Stimulated activated naive CD8-positive, alpha-beta T cell treated with anti-CD3 and anti-CD28 coated beads, Interleukin-15, Interleukin-2, amounts not matched to agents 100 ng/mL and 50 ng/mL, for 24 hours (primary cell): ENCODE results near the gene SLC30A5.
"Not testable (repeated sequence)": the region's sequence is repeated elsewhere in the genome, so short reads cannot be mapped to it uniquely, and the experiment has no call there.

ENCODE experiments used
- H3K27ac Mint-ChIP-seq: one replicate; pipeline ENCODE4 v1.8.0; 2021; ENCODE audit warnings: mild to moderate bottlenecking, mixed read lengths
- H3K27me3 Mint-ChIP-seq: one replicate; pipeline ENCODE4 v1.8.0; 2021; ENCODE audit warnings: mixed read lengths
- H3K36me3 Mint-ChIP-seq: one replicate; pipeline ENCODE4 v1.8.0; 2021; ENCODE audit warnings: low read depth, mixed read lengths
- H3K4me1 Mint-ChIP-seq: one replicate; pipeline ENCODE4 v1.8.0; 2021; ENCODE audit warnings: low read depth, mixed read lengths
- H3K4me3 Mint-ChIP-seq: one replicate; pipeline ENCODE4 v1.8.0; 2021; ENCODE audit warnings: mild to moderate bottlenecking, mixed read lengths
- H3K9me3 Mint-ChIP-seq: one replicate; pipeline ENCODE4 v1.8.0; 2021; ENCODE audit warnings: mixed read lengths

Gene SLC30A5

DNA sequence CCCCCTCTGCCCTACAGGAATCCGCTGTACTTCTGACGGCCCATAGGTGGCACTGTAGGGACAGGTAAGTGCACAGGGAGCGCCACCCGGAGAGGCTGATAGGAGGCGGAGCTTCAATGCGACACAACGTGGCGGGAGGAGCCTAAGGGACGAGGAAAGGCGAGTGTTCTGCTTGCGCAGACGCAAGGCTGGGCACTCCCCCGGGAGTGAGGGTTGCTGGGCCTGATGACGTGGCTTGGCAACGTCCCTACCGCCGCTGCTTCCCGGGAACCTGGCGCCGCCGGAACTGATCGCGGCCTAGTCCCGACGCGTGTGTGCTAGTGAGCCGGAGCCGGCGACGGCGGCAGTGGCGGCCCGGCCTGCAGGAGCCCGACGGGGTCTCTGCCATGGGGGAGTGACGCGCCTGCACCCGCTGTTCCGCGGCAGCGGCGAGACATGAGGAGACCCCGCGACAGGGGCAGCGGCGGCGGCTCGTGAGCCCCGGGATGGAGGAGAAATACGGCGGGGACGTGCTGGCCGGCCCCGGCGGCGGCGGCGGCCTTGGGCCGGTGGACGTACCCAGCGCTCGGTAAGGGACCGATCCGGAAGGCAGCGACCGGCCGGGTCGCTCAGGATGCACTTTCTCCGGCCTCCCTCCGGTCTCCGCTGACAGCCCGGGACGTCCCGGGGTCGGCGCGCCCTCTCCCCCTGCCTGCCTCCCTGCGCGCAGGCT lies at the start of gene SLC30A5:
SLC30A5 (plus strand) TSS at position 244 of the 712 bp plus-strand sequence; CDS start at position 486, 242 bp downstream.
- H3K27ac Mint-ChIP-seq: peak within 1 kb of the TSS; percentile 94
- peaks cover 34% of the 10 kb centered on the region for H3K4me1 Mint-ChIP-seq
- no peaks in the 10 kb centered on the region for H3K27me3 Mint-ChIP-seq
- peaks cover 18% of the 10 kb centered on the region for H3K36me3 Mint-ChIP-seq
- no peaks in the 10 kb centered on the region for H3K9me3 Mint-ChIP-seq
- H3K4me3 Mint-ChIP-seq: peak within 1 kb of the TSS; percentile 95

DNA sequence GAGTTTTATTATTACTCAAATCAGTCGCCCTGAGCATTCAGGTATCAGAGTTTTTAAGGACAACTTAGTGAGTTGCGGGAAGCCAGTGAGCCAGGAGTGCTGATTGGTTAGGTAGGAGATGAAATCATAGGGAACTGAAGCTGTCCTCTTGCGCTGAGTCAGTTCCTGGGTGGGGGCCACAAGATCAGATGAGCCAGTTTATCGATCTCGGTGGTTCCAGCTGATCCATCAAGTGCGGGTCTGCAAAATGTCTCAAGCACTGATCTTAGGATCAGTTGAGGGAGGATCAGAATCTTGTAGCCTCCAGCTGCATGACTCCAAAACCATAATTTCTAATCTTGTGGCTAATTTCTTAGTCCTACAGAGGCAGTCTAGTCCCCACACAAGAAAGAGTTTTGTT lies 48.6 kb upstream of the SLC30A5 start:
- not testable (repeated sequence) for H3K27ac Mint-ChIP-seq, H3K27me3 Mint-ChIP-seq, H3K4me3 Mint-ChIP-seq, H3K9me3 Mint-ChIP-seq, H3K36me3 Mint-ChIP-seq
- H3K4me1 Mint-ChIP-seq: peaks cover 17% of the 10 kb centered on the region

DNA sequence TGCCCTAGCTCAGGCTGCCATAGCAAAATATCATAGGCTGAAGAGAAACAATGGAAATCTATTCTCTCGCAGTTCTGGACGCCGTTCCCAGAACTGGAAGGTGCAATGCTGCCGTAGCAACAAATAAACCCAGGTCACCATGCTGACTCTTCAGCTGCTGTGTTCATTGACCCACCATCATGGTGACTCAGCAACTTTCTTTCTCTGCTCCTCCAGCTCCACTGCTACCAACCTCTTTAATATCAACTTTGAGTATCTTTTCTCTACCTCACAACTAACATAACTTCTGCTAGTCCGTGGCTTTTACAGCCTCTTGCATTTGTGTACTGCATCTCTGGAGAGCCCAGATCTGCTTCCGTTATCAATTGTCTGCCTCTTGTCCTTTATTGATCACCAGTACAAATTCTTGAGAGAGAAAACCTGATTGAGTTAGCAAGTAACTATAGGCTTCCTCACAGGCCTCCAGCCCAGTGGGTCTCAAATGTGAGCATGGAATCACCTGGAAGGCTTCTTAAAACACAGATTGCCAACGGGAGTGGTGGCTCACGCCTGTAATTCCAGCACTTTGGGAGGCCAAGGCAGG lies 47.3 kb upstream of the SLC30A5 start:
- Mint-ChIP-seq H3K36me3 (no peaks in the 10 kb centered on the region), H3K27ac (peak overlapping the region; percentile 58), H3K9me3 (no peaks in the 10 kb centered on the region), H3K4me1 (peaks cover 17% of the 10 kb centered on the region), H3K27me3 (no peaks in the 10 kb centered on the region), H3K4me3 (no peak overlapping the region)

DNA sequence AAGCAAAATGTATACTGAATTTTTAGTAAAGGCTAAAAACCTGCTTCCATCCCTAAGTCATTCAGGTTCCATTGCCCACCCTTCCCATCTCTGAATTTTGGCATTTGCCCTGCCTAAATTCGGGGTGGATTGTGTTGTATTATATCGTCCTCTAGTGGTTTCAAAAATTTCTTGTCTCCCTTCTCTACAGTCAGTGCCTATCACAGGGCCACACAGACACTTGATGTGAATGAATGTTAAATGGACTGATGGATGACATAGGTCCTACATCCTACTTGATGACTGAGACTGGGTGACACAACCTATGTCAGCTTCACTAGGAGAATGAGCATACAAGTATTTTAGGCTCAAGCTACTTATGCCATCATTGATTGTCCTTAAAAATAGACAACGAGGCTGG lies 45.6 kb upstream of the SLC30A5 start:
- no peak overlapping the region for H3K4me3 Mint-ChIP-seq
- H3K36me3 Mint-ChIP-seq: no peaks in the 10 kb centered on the region
- no peaks in the 10 kb centered on the region for H3K9me3 Mint-ChIP-seq
- H3K27ac Mint-ChIP-seq: peak overlapping the region; percentile 40
- H3K4me1 Mint-ChIP-seq: peaks cover 14% of the 10 kb centered on the region
- H3K27me3 Mint-ChIP-seq: no peaks in the 10 kb centered on the region

DNA sequence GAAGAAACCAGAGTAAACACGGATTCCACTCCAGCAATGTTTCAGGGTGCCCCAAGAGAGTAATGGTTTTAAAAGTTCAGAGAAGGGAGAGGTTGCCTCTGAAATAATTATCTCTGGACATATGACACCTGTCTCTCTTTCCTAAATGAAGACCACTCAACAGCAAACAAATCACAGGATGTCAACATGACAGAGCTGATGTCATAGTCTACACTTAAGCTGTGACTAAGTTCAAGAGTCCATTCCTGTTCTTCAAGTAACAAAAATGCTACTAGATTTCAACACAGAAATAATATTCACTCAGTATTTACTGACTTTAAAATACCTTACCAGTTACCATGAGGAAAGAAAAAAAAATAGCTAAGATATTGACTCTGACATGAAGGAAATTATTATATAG lies 44.7 kb upstream of the SLC30A5 start:
- Mint-ChIP-seq H3K4me3 (no peak overlapping the region), H3K36me3 (no peaks in the 10 kb centered on the region), H3K27me3 (no peaks in the 10 kb centered on the region), H3K9me3 (no peaks in the 10 kb centered on the region), H3K27ac (no peak overlapping the region), H3K4me1 (peaks cover 8% of the 10 kb centered on the region)

DNA sequence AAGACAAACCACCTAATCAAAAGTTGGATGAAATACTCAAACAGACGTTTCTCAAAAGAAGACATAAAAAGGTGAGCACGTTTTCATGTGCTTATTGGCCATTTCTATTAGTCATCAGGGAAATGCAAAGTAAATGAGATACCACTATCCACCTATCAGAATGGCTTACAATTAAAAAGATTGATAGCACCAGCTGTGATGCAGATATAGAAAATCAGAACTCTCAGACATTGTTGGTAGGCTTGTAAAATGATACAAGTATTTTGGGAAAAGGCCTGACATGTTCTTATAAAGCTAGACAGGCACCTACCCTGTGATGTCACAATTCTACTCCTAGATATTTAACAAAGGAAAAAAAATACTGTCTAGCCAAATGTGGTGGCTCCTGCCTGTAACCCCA lies 44.0 kb upstream of the SLC30A5 start:
- no peaks in the 10 kb centered on the region for H3K36me3 Mint-ChIP-seq
- no peaks in the 10 kb centered on the region for H3K9me3 Mint-ChIP-seq
- no peak overlapping the region for H3K4me3 Mint-ChIP-seq
- no peak overlapping the region for H3K27ac Mint-ChIP-seq
- peaks cover 4% of the 10 kb centered on the region for H3K4me1 Mint-ChIP-seq
- no peaks in the 10 kb centered on the region for H3K27me3 Mint-ChIP-seq

DNA sequence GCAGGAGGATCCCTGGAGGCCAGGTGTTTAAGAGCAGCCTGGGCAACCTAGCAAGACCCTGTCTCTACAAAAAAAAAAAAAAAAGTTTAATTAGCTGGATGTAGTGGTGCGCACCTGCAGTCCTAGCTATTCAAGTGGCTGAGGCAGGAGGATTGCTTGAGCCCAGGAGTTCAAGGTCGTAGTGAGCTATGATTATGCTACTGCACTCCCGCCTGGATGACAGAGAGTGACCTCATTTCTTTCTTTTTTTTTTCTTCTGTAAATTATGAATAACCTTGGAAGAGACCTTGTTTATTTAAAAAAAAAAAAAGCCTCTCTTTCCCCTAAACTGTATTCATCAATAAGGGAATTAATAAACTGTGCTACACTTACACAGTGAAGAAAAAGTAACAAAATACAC lies 43.6 kb upstream of the SLC30A5 start:
- H3K9me3 Mint-ChIP-seq: no peaks in the 10 kb centered on the region
- no peak overlapping the region for H3K4me3 Mint-ChIP-seq
- H3K36me3 Mint-ChIP-seq: no peaks in the 10 kb centered on the region
- H3K27me3 Mint-ChIP-seq: no peaks in the 10 kb centered on the region
- H3K4me1 Mint-ChIP-seq: peaks cover 4% of the 10 kb centered on the region
- H3K27ac Mint-ChIP-seq: no peak overlapping the region

DNA sequence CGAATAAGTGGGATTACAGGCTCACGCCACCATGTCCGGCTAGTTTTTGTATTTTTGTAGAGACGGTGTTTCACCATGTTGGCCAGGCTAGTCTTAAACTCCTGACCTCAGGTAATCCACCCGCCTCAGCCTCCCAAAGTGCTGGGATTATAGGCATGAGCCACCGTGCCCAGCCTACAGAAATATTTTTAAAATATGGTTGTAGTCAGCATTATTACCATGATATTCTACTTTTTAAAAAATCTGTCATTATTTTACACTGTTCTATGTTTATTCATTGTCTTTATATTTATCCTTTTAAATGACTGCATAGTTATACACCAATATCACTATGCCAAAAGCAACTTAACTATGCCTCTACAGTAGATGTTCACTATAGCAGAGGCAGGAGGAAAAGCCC lies 41.6 kb upstream of the SLC30A5 start:
- H3K36me3 Mint-ChIP-seq: no peaks in the 10 kb centered on the region
- no peaks in the 10 kb centered on the region for H3K4me1 Mint-ChIP-seq
- no peak overlapping the region for H3K4me3 Mint-ChIP-seq
- H3K27me3 Mint-ChIP-seq: no peaks in the 10 kb centered on the region
- H3K27ac Mint-ChIP-seq: no peak overlapping the region
- no peaks in the 10 kb centered on the region for H3K9me3 Mint-ChIP-seq

DNA sequence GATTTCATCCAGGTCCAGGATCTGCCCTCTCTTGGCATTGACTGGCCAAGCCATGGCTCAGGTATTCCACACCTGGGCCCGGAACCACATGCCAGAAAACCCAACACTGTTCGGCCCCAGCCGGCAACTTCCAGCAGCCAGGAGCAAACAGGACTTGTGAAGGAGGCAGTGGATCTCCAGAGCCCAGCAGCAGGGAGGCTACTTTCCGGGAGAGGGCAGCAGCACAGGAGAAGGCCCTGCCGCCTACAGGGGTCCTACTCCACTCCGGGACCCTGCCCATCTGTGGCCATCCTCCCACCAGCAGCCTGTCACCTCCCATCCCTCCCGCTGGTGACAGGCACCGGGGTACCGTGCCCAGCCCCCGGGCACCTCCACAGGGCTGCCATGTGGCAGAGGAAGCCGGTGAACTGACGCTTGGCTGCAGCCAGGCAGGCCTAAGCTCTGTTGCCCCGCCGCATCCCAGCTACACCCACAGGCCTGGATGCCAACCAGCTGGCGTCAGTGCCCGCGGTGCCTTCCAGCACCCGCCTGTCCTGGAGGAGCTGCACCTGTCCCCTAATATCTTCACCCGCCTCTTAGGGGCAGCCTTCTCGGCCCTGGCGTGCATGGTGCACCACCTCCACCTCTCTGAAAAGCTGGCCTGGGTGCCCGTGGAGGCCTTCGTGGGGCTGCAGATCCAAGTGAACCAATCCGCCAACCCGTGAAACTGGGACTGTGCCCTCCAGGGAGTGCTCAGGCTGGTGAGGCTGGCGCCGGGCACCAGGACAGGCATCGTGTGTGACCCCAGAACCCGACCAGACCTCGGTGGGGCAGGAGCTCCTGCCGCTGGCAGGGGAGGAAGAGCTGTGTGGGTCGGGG lies 18.9 kb upstream of the SLC30A5 start:
- Mint-ChIP-seq H3K9me3 (no peaks in the 10 kb centered on the region), H3K36me3 (no peaks in the 10 kb centered on the region), H3K4me1 (no peaks in the 10 kb centered on the region), H3K27ac (no peak overlapping the region), H3K27me3 (no peaks in the 10 kb centered on the region), H3K4me3 (no peak overlapping the region)

DNA sequence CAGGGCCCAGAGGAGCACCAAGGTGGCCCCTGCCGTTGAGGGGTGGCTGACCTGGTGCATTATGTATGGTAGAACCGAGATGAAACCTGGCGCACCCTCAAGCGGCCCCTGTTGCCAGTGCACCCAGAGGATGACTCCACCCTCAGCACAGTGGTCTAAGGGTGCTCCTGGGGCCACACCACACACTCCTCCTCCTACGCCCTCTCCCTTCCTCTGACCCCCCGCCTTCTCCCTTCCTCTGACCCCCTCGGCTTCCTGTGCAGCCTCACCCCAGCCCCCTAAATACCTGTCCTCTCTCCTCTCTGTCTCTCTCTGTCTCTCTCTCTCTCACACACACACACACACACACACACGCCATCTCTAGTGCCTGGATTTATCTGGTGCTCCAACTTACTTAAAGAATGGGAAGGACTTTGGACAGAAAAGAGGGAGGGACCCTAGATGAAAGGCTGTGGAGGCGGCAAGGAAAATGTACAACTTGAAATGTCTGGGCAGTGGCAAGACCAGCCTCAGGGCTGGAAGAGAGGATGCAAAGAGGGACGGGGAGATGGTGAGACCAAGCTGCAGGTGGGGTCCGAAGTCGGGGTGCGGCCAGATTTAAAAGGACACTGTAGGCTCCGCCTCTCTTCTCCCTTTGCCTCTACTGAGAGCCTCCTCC lies 18.2 kb upstream of the SLC30A5 start:
- Mint-ChIP-seq H3K4me1 (no peaks in the 10 kb centered on the region), H3K27ac (no peak overlapping the region), H3K27me3 (no peaks in the 10 kb centered on the region), H3K9me3 (no peaks in the 10 kb centered on the region), H3K36me3 (no peaks in the 10 kb centered on the region), H3K4me3 (no peak overlapping the region)

DNA sequence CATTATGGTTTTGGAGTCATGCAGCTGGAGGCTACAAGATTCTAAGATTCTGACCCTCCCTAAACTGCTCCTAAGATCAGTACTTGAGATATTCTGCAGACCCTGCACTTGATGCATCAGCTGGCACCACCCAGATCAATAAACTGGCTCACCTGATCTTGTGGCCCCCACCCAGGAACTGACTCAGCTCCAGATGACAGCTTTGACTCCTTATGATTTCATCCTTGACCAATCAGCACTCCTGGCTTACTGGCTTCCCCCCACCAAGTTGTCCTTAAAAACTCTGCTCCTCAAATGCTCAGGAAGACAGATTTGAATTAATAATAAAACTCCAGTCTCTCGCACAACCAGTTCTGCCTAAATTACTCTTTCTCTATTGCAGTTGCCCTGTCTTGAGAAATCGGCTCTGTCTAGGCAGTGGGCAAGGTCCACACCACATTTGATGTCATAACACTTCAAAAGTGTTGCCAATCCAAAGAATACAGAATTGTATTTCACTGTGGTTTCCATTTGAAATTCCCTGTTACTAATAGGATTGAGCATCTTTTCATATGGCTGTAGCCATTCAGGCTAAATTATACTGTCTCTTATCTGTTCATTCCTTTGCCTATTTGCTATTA lies 14.8 kb upstream of the SLC30A5 start:
- Mint-ChIP-seq H3K27ac (no peak overlapping the region), H3K36me3 (no peaks in the 10 kb centered on the region), H3K27me3 (no peaks in the 10 kb centered on the region), H3K4me1 (no peaks in the 10 kb centered on the region), H3K9me3 (no peaks in the 10 kb centered on the region), H3K4me3 (no peak overlapping the region)

DNA sequence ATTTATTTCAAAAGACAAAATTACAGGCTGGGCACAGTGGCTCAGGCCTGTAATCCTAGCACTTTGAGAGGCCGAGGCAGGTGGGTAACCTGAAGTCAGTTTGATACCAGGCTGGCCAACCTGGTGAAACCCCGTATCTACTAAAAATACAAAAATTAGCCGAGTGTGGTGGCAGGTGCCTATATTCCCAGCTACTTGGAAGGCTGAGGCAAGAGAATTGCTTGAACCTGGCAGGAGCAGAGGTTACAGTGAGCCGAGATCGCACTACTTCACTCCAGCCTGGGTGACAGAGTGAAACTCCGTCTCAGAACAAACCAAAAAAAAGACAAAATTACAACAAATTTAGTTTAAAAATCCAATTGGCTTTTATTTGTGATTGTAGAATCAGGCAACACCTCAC lies 14.3 kb upstream of the SLC30A5 start:
- H3K9me3 Mint-ChIP-seq: no peaks in the 10 kb centered on the region
- no peak overlapping the region for H3K27ac Mint-ChIP-seq
- no peak overlapping the region for H3K4me3 Mint-ChIP-seq
- H3K4me1 Mint-ChIP-seq: peaks cover 1% of the 10 kb centered on the region
- no peaks in the 10 kb centered on the region for H3K27me3 Mint-ChIP-seq
- H3K36me3 Mint-ChIP-seq: no peaks in the 10 kb centered on the region

DNA sequence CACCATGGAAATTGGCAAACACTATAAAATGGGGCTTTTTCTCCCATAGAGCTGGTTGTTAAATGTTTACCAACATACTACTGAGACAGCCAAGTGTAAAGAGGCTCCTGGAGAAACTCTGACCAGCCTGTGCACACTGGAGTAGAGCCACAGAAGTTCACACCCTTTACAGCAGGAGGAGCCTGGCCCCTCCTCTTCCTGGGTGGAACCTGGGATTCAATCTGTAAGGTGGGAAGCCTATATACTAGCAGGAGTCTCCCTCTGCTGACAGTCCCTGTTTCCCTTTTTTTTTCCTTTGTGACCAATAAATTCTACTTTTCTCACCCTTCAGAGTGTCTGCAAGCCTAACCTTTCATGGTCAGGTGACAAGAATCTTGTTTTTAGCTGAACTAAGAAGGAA lies 10.4 kb upstream of the SLC30A5 start:
- Mint-ChIP-seq H3K36me3 (no peaks in the 10 kb centered on the region), H3K4me3 (no peak overlapping the region), H3K27me3 (no peaks in the 10 kb centered on the region), H3K4me1 (peaks cover 5% of the 10 kb centered on the region), H3K9me3 (no peaks in the 10 kb centered on the region), H3K27ac (no peak overlapping the region)

DNA sequence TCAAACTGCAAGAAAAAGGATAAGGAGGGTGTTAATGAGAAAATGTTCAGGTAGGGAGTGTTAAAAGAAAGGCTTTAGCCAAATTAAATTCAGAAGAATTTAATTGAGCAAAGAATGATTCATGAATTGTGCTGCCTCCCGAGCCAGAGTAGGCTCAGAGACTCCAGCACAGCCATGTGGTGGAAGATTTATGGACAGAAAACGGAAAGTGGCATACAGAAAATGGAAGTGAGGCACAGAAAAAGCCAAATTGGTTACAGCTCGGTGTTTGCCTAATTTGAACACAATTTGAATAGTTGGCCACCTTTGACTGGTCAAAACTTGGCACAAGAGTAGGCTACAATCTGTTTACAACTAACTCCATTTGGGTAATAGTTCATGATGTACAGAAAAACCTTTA lies 9.6 kb upstream of the SLC30A5 start:
- no peaks in the 10 kb centered on the region for H3K9me3 Mint-ChIP-seq
- H3K36me3 Mint-ChIP-seq: no peaks in the 10 kb centered on the region
- H3K27ac Mint-ChIP-seq: no peak overlapping the region
- no peak overlapping the region for H3K4me3 Mint-ChIP-seq
- H3K4me1 Mint-ChIP-seq: peaks cover 5% of the 10 kb centered on the region
- no peaks in the 10 kb centered on the region for H3K27me3 Mint-ChIP-seq

DNA sequence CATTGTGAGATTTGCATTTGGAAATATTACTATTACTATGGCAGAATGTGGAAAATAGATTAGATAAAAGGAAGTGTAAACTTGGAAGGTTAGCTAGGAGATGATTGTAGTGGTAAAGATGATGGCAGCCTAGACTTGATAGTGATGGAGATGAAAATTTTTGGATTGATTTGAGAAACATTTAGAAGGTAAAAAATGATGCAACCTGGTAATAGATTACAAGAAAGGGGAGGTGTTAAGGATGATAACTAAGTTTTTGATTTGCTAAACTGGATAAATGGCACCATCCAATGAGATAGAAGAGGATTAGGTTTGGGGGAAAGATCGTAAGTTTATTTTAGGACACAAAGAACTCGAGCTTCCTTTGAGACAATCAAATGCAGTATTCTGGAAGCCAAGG lies 8.9 kb upstream of the SLC30A5 start:
- Mint-ChIP-seq H3K9me3 (no peaks in the 10 kb centered on the region), H3K4me3 (no peak overlapping the region), H3K36me3 (no peaks in the 10 kb centered on the region), H3K27me3 (no peaks in the 10 kb centered on the region), H3K27ac (no peak overlapping the region), H3K4me1 (peaks cover 5% of the 10 kb centered on the region)
